WTC11 (cell line): ENCODE results near the gene C10orf90. TPM values are rescaled to one million over a fixed set of nuclear protein-coding genes. Genes with fewer than 3 reads are reported as not detected.

ENCODE experiments used
- ATAC-seq: fragments of 200-7000 bp; cut with Tn5 transposase; 2 replicates; pipeline ENCODE4 v1.10.0; 2021; ENCODE audit warnings: mild to moderate bottlenecking, moderate library complexity
- CTCF ChIA-PET: fragments of 300-600 bp; sonication (Branson Sonifier 250); formaldehyde crosslinking; loops from one replicate; lab custom pipeline; 2021; ENCODE audit warnings: antibody characterized with exemption; lab: Charles Lee
- POLR2A ChIA-PET: fragments of 350-600 bp; sonication (Branson Sonifier 250); formaldehyde crosslinking; loops from one replicate; lab custom pipeline; 2021; ENCODE audit warnings: antibody characterized with exemption; lab: Charles Lee
- DNase-seq: peaks from one replicate; pipeline ENCODE4 v3.0.0; 2021; ENCODE audit warnings: low spot score
- H3K27ac Mint-ChIP-seq: 2 replicates; pipeline ENCODE4 v1.8.0; 2021; ENCODE audit warnings: mixed read lengths
- H3K27me3 Mint-ChIP-seq: 2 replicates; pipeline ENCODE4 v1.8.0; 2021; ENCODE audit warnings: low read depth, mild to moderate bottlenecking, moderate library complexity, mixed read lengths
- H3K36me3 Mint-ChIP-seq: 2 replicates; pipeline ENCODE4 v1.8.0; 2021; ENCODE audit warnings: mixed read lengths
- H3K4me1 Mint-ChIP-seq: 2 replicates; pipeline ENCODE4 v1.8.0; 2022; ENCODE audit warnings: mixed read lengths
- H3K4me3 Mint-ChIP-seq: 2 replicates; pipeline ENCODE4 v1.8.0; 2021; ENCODE audit warnings: mild to moderate bottlenecking, moderate library complexity, mixed read lengths
- H3K9me3 Mint-ChIP-seq: 2 replicates; pipeline ENCODE4 v1.8.0; 2021; ENCODE audit warnings: mixed read lengths
- ATF1 ChIP-seq: sonication (generic); formaldehyde crosslinking; IDR thresholded peaks from 2 replicates; pipeline ENCODE4 v1.8.1; 2023; ENCODE audit warnings: mild to moderate bottlenecking, moderate library complexity, missing genetic modification reagents
- CBFB ChIP-seq: sonication (generic); formaldehyde crosslinking; IDR thresholded peaks from 2 replicates; pipeline ENCODE4 v1.8.1; 2022; ENCODE audit warnings: mild to moderate bottlenecking, low read depth, missing genetic modification reagents
- ERG ChIP-seq: fragments of 250-450 bp; sonication (Bioruptor Pico); IDR thresholded peaks from 2 replicates; pipeline ENCODE4 v1.8.0; 2021; ENCODE audit warnings: mild to moderate bottlenecking
- HMGA2 ChIP-seq: fragments of 250-450 bp; sonication (Bioruptor Pico); IDR thresholded peaks from 2 replicates; pipeline ENCODE4 v1.4.0; 2021; ENCODE audit warnings: mild to moderate bottlenecking, moderate library complexity
- IRF2 ChIP-seq: sonication (generic); formaldehyde crosslinking; IDR thresholded peaks from 2 replicates; pipeline ENCODE4 v1.8.0; 2022; ENCODE audit warnings: low read depth, missing genetic modification reagents, borderline replicate concordance
- JUN ChIP-seq: sonication (generic); formaldehyde crosslinking; IDR thresholded peaks from 2 replicates; pipeline ENCODE4 v1.8.0; 2023; ENCODE audit warnings: mild to moderate bottlenecking, missing genetic modification reagents
- MYBL2 ChIP-seq: sonication (generic); formaldehyde crosslinking; IDR thresholded peaks from 2 replicates; pipeline ENCODE4 v1.8.1; 2023; ENCODE audit warnings: mild to moderate bottlenecking, moderate library complexity, missing genetic modification reagents
- NR3C1 ChIP-seq: sonication (generic); formaldehyde crosslinking; conservative IDR thresholded peaks from 2 replicates; pipeline ENCODE4 v1.8.1; 2023; ENCODE audit warnings: low read depth, mild to moderate bottlenecking, missing genetic modification reagents
- SMAD4 ChIP-seq: sonication (generic); formaldehyde crosslinking; IDR thresholded peaks from 2 replicates; pipeline ENCODE4 v1.8.0; 2022; ENCODE audit warnings: mild to moderate bottlenecking, missing genetic modification reagents
- SP1 ChIP-seq: sonication (generic); formaldehyde crosslinking; conservative IDR thresholded peaks from 2 replicates; pipeline ENCODE4 v1.8.1; 2022; ENCODE audit warnings: missing genetic modification reagents
- ZNF263 ChIP-seq: sonication (generic); formaldehyde crosslinking; IDR thresholded peaks from 2 replicates; pipeline ENCODE4 v1.8.1; 2022; ENCODE audit warnings: low read depth, mild to moderate bottlenecking, moderate library complexity, missing genetic modification reagents
- ZNF423 ChIP-seq: fragments of 250-450 bp; sonication (Bioruptor Pico); IDR thresholded peaks from 2 replicates; pipeline ENCODE4 v2.1.2; 2022; ENCODE audit warnings: mild to moderate bottlenecking, moderate library complexity
- total RNA-seq: library from RNA; stranded (reverse); gene quantifications from 3 replicates; pipeline ENCODE4 v1.2.3, GENCODE V29; 2021
- TF ChIP-seq, protein P1 (sequence below): fragments of 250-450 bp; sonication (Bioruptor Pico); IDR thresholded peaks from 2 replicates; pipeline ENCODE4 v1.9.0; 2021; ENCODE audit warnings: mild to moderate bottlenecking, borderline replicate concordance
- TF ChIP-seq, protein P2 (sequence below): sonication (generic); formaldehyde crosslinking; IDR thresholded peaks from 2 replicates; pipeline ENCODE4 v1.8.1; 2023; ENCODE audit warnings: mild to moderate bottlenecking, missing genetic modification reagents, moderate library complexity
- TF ChIP-seq, protein P3 (sequence below): fragments of 250-450 bp; sonication (Bioruptor Pico); conservative IDR thresholded peaks from 2 replicates; pipeline ENCODE4 v1.9.0; 2021; ENCODE audit warnings: mild to moderate bottlenecking
- TF ChIP-seq, protein P4 (sequence below): sonication (generic); formaldehyde crosslinking; IDR thresholded peaks from 2 replicates; pipeline ENCODE4 v1.8.1; 2023; ENCODE audit warnings: mild to moderate bottlenecking, missing genetic modification reagents, moderate library complexity
- TF ChIP-seq, protein P5 (sequence below): sonication (generic); formaldehyde crosslinking; IDR thresholded peaks from 2 replicates; pipeline ENCODE4 v1.8.1; 2022; ENCODE audit warnings: mild to moderate bottlenecking, moderate library complexity, missing genetic modification reagents

The C10orf90 gene
- total RNA-seq, 1 experiment from 2014 or later = 0.85 TPM

DNA sequence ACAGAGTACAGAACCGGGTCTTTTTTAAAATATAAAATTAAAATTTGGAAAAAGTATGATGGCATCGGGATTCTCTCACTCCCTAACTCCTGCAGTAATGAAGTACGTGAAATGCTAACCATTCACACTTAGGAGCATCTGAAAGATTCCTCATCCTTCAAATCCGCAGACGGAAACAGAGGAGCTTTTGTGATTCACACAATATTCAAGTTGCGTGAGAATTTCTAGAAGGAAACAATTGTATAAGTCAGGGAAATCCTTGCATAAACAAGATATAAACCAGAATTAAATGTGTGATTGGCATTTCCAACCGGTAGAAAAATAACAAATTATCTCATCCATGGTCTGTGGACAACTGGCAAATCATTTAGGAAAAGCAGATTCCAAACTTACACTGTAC is 179.0 kb downstream of the C10orf90 start (continued):
- TF ChIP-seq, protein P1, sequence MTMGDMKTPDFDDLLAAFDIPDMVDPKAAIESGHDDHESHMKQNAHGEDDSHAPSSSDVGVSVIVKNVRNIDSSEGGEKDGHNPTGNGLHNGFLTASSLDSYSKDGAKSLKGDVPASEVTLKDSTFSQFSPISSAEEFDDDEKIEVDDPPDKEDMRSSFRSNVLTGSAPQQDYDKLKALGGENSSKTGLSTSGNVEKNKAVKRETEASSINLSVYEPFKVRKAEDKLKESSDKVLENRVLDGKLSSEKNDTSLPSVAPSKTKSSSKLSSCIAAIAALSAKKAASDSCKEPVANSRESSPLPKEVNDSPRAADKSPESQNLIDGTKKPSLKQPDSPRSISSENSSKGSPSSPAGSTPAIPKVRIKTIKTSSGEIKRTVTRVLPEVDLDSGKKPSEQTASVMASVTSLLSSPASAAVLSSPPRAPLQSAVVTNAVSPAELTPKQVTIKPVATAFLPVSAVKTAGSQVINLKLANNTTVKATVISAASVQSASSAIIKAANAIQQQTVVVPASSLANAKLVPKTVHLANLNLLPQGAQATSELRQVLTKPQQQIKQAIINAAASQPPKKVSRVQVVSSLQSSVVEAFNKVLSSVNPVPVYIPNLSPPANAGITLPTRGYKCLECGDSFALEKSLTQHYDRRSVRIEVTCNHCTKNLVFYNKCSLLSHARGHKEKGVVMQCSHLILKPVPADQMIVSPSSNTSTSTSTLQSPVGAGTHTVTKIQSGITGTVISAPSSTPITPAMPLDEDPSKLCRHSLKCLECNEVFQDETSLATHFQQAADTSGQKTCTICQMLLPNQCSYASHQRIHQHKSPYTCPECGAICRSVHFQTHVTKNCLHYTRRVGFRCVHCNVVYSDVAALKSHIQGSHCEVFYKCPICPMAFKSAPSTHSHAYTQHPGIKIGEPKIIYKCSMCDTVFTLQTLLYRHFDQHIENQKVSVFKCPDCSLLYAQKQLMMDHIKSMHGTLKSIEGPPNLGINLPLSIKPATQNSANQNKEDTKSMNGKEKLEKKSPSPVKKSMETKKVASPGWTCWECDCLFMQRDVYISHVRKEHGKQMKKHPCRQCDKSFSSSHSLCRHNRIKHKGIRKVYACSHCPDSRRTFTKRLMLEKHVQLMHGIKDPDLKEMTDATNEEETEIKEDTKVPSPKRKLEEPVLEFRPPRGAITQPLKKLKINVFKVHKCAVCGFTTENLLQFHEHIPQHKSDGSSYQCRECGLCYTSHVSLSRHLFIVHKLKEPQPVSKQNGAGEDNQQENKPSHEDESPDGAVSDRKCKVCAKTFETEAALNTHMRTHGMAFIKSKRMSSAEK (CRISPR knock-in tag) = no peak
- TF ChIP-seq, protein P2, sequence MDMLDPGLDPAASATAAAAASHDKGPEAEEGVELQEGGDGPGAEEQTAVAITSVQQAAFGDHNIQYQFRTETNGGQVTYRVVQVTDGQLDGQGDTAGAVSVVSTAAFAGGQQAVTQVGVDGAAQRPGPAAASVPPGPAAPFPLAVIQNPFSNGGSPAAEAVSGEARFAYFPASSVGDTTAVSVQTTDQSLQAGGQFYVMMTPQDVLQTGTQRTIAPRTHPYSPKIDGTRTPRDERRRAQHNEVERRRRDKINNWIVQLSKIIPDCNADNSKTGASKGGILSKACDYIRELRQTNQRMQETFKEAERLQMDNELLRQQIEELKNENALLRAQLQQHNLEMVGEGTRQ (CRISPR knock-in tag) = no peak
- TF ChIP-seq CBFB (no peak), HMGA2 (CRISPR knock-in tag) (no peak)

DNA sequence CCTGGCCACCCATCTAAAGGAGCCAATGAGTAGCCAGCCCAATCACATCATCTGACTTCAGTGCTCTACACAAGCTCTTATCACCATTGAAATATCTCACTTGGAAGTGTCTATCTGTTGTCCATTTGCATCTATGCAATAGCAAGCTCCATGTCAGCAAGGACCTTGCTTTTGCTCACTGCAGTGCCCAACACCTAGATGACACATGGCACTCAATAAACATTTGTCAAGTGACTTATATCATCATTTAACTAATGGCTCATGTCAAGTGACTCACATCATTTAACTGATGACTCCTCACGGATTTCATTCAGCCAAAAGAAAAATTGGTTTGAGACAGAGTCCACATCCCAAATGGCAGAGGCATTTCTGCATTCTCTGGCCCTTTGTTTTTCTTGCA is 189.3 kb downstream of the C10orf90 start:
- peaks cover 8% of the 10 kb centered on the region for H3K4me1 Mint-ChIP-seq
- ATAC-seq (no peak), DNase-seq (no peak)
- CTCF ChIA-PET = no interaction called here
- POLR2A ChIA-PET = no interaction called here
- peaks cover 3% of the 10 kb centered on the region; the same call in 1 of the 2 replicates for H3K9me3 Mint-ChIP-seq
- no peaks in the 10 kb centered on the region for H3K27me3 Mint-ChIP-seq
- no peak overlapping the region for H3K27ac Mint-ChIP-seq
- TF ChIP-seq JUN (CRISPR knock-in tag) (no peak), NR3C1 (CRISPR knock-in tag) (no peak), ZNF423 (CRISPR knock-in tag) (no peak), ATF1 (CRISPR knock-in tag) (no peak), IRF2 (CRISPR knock-in tag) (no peak), SMAD4 (CRISPR knock-in tag) (no peak), ZNF263 (CRISPR knock-in tag) (no peak), SP1 (CRISPR knock-in tag) (no peak), ERG (CRISPR knock-in tag) (no peak), MYBL2 (no peak)
- TF ChIP-seq, protein P3, sequence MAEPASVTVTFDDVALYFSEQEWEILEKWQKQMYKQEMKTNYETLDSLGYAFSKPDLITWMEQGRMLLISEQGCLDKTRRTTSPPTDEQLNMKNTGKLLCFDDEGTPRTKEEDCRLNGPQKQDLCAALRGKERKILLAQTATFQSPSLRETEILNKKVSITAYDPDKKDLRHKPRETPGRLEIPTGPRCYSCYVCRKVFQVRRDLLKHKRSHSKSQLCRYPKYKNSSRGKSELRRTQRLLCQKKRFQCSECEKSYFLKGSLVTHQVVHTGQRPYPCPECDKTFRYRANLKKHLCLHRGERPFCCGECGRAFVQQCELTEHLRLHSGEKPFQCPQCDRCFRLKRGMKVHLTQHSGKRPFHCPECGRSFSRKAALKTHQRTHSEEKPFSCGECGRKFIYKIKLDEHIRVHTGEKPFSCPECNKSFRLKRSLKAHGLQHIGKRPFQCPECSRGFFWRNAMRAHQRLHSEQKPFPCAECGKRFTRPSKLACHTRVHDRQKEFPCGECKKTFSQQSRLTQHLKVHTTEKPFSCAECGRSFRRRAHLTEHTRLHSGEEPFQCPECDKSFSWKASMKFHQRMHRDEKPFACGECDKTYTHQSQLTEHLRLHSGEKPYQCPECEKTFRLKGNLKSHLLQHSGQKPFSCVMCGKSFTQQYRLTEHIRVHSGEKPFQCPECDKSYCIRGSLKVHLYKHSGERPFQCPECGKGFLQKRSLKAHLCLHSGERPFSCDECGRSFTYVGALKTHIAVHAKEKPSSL = no peak
- TF ChIP-seq, protein P4, sequence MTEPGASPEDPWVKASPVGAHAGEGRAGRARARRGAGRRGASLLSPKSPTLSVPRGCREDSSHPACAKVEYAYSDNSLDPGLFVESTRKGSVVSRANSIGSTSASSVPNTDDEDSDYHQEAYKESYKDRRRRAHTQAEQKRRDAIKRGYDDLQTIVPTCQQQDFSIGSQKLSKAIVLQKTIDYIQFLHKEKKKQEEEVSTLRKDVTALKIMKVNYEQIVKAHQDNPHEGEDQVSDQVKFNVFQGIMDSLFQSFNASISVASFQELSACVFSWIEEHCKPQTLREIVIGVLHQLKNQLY (CRISPR knock-in tag) = no peak
- TF ChIP-seq, protein P5, sequence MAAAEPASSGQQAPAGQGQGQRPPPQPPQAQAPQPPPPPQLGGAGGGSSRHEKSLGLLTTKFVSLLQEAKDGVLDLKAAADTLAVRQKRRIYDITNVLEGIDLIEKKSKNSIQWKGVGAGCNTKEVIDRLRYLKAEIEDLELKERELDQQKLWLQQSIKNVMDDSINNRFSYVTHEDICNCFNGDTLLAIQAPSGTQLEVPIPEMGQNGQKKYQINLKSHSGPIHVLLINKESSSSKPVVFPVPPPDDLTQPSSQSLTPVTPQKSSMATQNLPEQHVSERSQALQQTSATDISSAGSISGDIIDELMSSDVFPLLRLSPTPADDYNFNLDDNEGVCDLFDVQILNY (CRISPR knock-in tag) = no peak
- H3K4me3 Mint-ChIP-seq = no peak overlapping the region
- no peaks in the 10 kb centered on the region for H3K36me3 Mint-ChIP-seq
